BLaER1 treated with 17β-estradiol and CSF1 and Interleukin-3, amounts not matched to agents 10 nM and 100 nM (cell line): ENCODE measurements around the gene SP110.
"Not testable (repeated sequence)": the region's sequence is repeated elsewhere in the genome, so short reads cannot be mapped to it uniquely, and the experiment has no call there.

ENCODE experiments used
- H3K27ac ChIP-seq, 11 experiments: shearing (Covaris generic); formaldehyde crosslinking; 2 replicates each; pipeline ENCODE4 v1.8.1; 2022
- H3K27me3 ChIP-seq, 11 experiments: shearing (Covaris generic); formaldehyde crosslinking; 2 replicates each; pipeline ENCODE4 v1.8.1; 2022
- H3K36me3 ChIP-seq, 11 experiments: shearing (Covaris generic); formaldehyde crosslinking; 2 replicates each; pipeline ENCODE4 v1.8.1; 2022
- H3K4me1 ChIP-seq, 10 experiments: shearing (Covaris generic); formaldehyde crosslinking; 2 replicates each; pipeline ENCODE4 v1.8.1; 2022
- H3K4me2 ChIP-seq, 11 experiments: shearing (Covaris generic); formaldehyde crosslinking; 2 replicates each; pipeline ENCODE4 v1.8.1; 2022
- H3K4me3 ChIP-seq, 10 experiments: shearing (Covaris generic); formaldehyde crosslinking; 2 replicates each; pipeline ENCODE4 v1.8.1; 2022
- H3K9ac ChIP-seq, 11 experiments: shearing (Covaris generic); formaldehyde crosslinking; 2 replicates each; pipeline ENCODE4 v1.8.1; 2022
- H3K9me3 ChIP-seq, 11 experiments: shearing (Covaris generic); formaldehyde crosslinking; replicated peaks in 1 of 11; 2 replicates each; pipeline ENCODE4 v1.8.1; 2022
- H4K20me1 ChIP-seq, 11 experiments: shearing (Covaris generic); formaldehyde crosslinking; 2 replicates each; pipeline ENCODE4 v1.8.1; 2022
- Cebpa-rat ChIP-seq, 11 experiments: shearing (Covaris generic); IDR thresholded peaks; 2 replicates each; pipeline ENCODE4 v1.8.1; 2022

The SP110 gene

GRCh38 chr2:230129343-230129742 lies 90.4 kb downstream of the SP110 start:
- Histone ChIP-seq H4K20me1 (no peaks in the 10 kb centered on the region), H3K4me3 (no peak overlapping the region)
- no peak for TF ChIP-seq Cebpa-rat (IDR thresholded peaks at IDR 0.05)

DNA sequence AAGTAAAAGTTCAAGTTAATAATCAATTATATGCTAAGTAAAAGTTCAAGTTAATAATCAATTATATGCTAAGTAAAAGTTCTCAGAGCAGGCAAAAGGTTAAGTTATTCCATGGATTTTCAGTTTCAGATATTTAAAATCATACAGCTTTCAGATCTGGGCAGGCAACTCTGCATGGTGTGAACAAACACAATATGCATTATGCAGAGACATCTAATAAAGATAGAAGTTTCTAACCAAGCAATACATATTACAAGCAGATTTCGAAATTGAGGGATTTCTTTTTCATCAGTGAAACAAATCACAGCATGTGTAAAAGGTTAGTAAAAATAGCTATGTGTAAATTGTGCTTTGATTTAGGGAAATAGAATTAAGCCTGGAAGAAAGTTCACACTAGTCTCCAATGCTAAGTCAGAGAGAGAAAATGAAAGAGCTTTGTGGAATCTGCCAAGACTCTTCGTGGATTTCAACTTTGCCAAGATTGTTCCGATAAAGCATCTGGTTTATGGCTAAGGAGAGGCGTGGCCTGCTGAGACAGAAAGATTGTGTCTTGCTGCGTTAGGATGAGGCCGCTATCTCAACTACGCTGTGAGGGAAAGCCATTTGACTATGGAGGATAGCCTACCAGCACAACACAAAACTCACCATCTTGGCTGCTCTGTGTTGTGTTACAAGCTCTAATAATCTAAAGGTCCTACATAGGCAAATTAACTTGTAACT lies 91.0 kb downstream of the SP110 start:
- Histone ChIP-seq H3K27ac (no peak overlapping the region), H4K20me1 (no peaks in the 10 kb centered on the region), H3K36me3 (peaks cover 0 to 9% (median 0%) of the 10 kb centered on the region in 11 experiments; a peak in 8 of 22 replicates), H3K9me3 (peaks cover 25 to 32% (median 28%) of the 10 kb centered on the region in 11 experiments), H3K27me3 (no peaks in the 10 kb centered on the region), H3K9ac (no peak overlapping the region), H3K4me1 (peaks cover 51 to 64% (median 56%) of the 10 kb centered on the region in 10 experiments), H3K4me2 (peak overlapping the region in 2 of 11 experiments; percentile 3 to 5; a peak in 2 of 22 replicates), H3K4me3 (no peak overlapping the region)
- TF ChIP-seq Cebpa-rat (IDR thresholded peaks at IDR 0.05), result no peak

More at GRCh38 chr2:230129343-230129742, 90.4 kb downstream of the SP110 start:
- H3K36me3 ChIP-seq, result peaks cover 0 to 13% (median 0%) of the 10 kb centered on the region in 11 experiments; a peak in 8 of 22 replicates
- no peak overlapping the region for H3K27ac ChIP-seq
- H3K9me3 ChIP-seq, result peaks cover 31 to 37% (median 34%) of the 10 kb centered on the region in 11 experiments
- no peak overlapping the region; a peak in 1 of 22 replicates for H3K4me2 ChIP-seq
- peaks cover 46 to 67% (median 58%) of the 10 kb centered on the region in 10 experiments for H3K4me1 ChIP-seq
- no peaks in the 10 kb centered on the region for H3K27me3 ChIP-seq
- no peak overlapping the region for H3K9ac ChIP-seq

- Histone ChIP-seq H3K4me2 (peak overlapping the region; percentile 61 to 90 (median 79); a peak in 21 of 22 replicates), H3K27me3 (no peaks in the 10 kb centered on the region), H3K4me1 (peaks cover 51 to 62% (median 54%) of the 10 kb centered on the region in 10 experiments), H3K36me3 (0 out of 22 replicates have a peak, but pooled peaks cover 0 to 3% (median 0%) of the 10 kb centered on the region in 11 experiments), H3K4me3 (no peak overlapping the region), H3K27ac (peak overlapping the region in 6 of 11 experiments; percentile 3 to 44 (median 18); a peak in 5 of 22 replicates), H3K9ac (0 out of 22 replicates have a peak overlapping the region, but pooled peaks of 1 of the 11 experiments have one; percentile 22), H3K9me3 (peaks cover 9 to 19% (median 13%) of the 10 kb centered on the region in 11 experiments), H4K20me1 (no peaks in the 10 kb centered on the region)
- no peak for TF ChIP-seq Cebpa-rat (IDR thresholded peaks at IDR 0.05)
Measured at GRCh38 chr2:230127195-230127594, 92.6 kb downstream of the SP110 start.

DNA sequence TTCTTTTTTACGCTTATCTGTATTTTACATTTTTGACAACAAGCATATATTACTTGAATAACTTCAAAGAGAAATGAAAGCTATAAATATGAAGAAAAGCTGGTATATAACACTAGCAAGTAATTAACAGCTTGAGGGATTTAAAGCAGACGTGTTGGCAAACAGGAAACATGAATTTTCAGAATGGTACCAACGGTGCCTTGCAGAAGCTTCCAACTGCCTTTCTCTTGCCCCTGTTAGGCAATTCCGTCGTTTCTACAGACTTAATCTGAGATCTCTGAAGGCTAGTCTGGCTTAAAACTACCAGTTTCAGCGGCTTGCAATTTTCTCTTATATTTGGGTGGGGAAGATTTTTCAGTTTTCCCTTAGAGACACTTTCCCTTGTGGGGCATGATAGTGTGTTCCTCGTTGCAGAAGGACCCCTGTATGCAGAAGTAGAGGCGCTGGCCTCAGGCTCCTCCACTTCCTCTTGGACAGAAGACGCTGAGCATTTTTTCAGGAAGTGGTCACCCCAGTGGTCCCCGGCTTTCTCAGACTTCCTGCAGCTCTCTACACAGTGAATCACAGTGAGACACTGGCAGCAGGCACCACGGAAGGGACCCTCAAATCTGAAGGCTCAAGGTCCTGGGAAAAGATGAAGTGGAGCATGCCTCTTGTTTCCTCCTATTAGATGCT lies 94.9 kb downstream of the SP110 start:
- Histone ChIP-seq H3K9me3 (peaks cover 0 to 22% (median 14%) of the 10 kb centered on the region in 11 experiments; a peak in 17 of 22 replicates), H3K4me1 (peaks cover 38 to 44% (median 41%) of the 10 kb centered on the region in 10 experiments), H3K36me3 (no peaks in the 10 kb centered on the region), H3K9ac (peak overlapping the region in 7 of 11 experiments; percentile 3 to 55 (median 38); a peak in 13 of 22 replicates), H3K4me2 (peak overlapping the region; percentile 55 to 90 (median 79)), H3K4me3 (peak overlapping the region in 5 of 10 experiments; percentile 6 to 47 (median 31); a peak in 7 of 20 replicates), H3K27me3 (no peaks in the 10 kb centered on the region), H4K20me1 (no peaks in the 10 kb centered on the region), H3K27ac (peak overlapping the region in 9 of 11 experiments; percentile 44 to 72 (median 60); a peak in 18 of 22 replicates)
- TF ChIP-seq Cebpa-rat (IDR thresholded peaks at IDR 0.05), result peak in 2 of 11 experiments; percentile 26 to 31; a peak in 1 of 22 replicates

GRCh38 chr2:230124235-230124634 lies 95.5 kb downstream of the SP110 start:
- H4K20me1 ChIP-seq, result no peaks in the 10 kb centered on the region
- H3K9me3 ChIP-seq, result peaks cover 0 to 25% (median 20%) of the 10 kb centered on the region in 11 experiments; a peak in 18 of 22 replicates
- H3K4me3 ChIP-seq, result no peak overlapping the region
- H3K9ac ChIP-seq, result peak overlapping the region in 2 of 11 experiments; percentile 38; a peak in 1 of 22 replicates
- peaks cover 38 to 44% (median 40%) of the 10 kb centered on the region in 10 experiments for H3K4me1 ChIP-seq
- no peaks in the 10 kb centered on the region for H3K27me3 ChIP-seq
- TF ChIP-seq Cebpa-rat (IDR thresholded peaks at IDR 0.05), result no peak
- H3K4me2 ChIP-seq, result peak overlapping the region; percentile 55 to 90 (median 79); a peak in 20 of 22 replicates
- no peaks in the 10 kb centered on the region for H3K36me3 ChIP-seq
- H3K27ac ChIP-seq, result peak overlapping the region in 9 of 11 experiments; percentile 13 to 72 (median 60); a peak in 17 of 22 replicates

GRCh38 chr2:230120376-230120775 lies 99.4 kb downstream of the SP110 start:
- not testable (repeated sequence) for H3K27ac ChIP-seq, H4K20me1 ChIP-seq, H3K36me3 ChIP-seq, H3K27me3 ChIP-seq, H3K9ac ChIP-seq, H3K4me3 ChIP-seq, H3K4me2 ChIP-seq
- Histone ChIP-seq H3K9me3 (peaks cover 0 to 35% (median 20%) of the 10 kb centered on the region in 11 experiments; a peak in 19 of 22 replicates), H3K4me1 (peaks cover 11 to 16% (median 13%) of the 10 kb centered on the region in 10 experiments)

DNA sequence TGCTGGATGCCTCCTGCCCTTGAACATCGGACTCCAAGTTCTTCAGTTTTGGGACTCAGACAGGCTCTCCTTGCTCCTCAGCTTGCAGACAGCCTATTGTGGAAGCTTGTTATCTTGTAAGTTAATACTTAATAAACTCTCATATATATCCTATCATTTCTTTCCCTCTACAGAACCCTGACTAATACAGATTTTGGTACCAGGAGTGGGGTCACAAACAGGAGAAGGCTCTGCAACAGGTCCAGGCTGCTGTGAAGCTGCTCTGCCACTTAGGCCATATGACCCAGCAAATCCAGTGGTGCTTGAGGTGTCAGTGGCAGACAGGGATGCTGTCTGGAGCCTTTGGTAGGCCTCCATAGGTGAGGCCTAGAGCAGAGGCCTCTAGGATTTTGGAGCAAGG lies 100.0 kb downstream of the SP110 start:
- not testable (repeated sequence) for H3K27me3 ChIP-seq, H3K27ac ChIP-seq

More for the DNA sequence above, 100.0 kb downstream of the SP110 start:
- H3K36me3 ChIP-seq, H3K4me2 ChIP-seq, H3K4me3 ChIP-seq, H4K20me1 ChIP-seq, H3K9ac ChIP-seq: not testable (repeated sequence)
- Histone ChIP-seq H3K9me3 (peaks cover 0 to 35% (median 20%) of the 10 kb centered on the region in 11 experiments; a peak in 19 of 22 replicates), H3K4me1 (peaks cover 6 to 11% (median 8%) of the 10 kb centered on the region in 10 experiments)
